H1 (cell line): Measurements from ENCODE around the gene KIF21A. TPM values are rescaled to one million over a fixed set of nuclear protein-coding genes. Genes with fewer than 3 reads are reported as not detected.

Experiments used
- CTCF ChIA-PET: fragments of 300-600 bp; sonication (Branson Sonifier 250); formaldehyde crosslinking; loops from one replicate; lab custom pipeline; 2021; ENCODE audit not compliant: partially characterized antibody; lab: Charles Lee
- POLR2A ChIA-PET: fragments of 300-600 bp; sonication (Branson Sonifier 250); formaldehyde crosslinking; loops from one replicate; lab custom pipeline; 2021; ENCODE audit warnings: inconsistent platforms; ENCODE audit not compliant: partially characterized antibody; lab: Charles Lee
- DNase-seq, 2 experiments: peaks; one replicate each; pipeline versions ENCODE4 v3.0.0 to v3.0.0-alpha.2; 2010 to 2022; ENCODE audit warnings: low spot score in 2 of 2, low read depth in 1 of 2, mixed read lengths in 1 of 2
- FAIRE-seq: peaks from 2 replicates; lab custom pipeline; 2011; peaks lifted over from hg19 to GRCh38; lab: Jason Lieb, UNC
- H2AFZ ChIP-seq: 2 replicates; pipeline ENCODE4 v1.8.1; 2012; ENCODE audit warnings: low read length, inconsistent platforms
- H2AK5ac ChIP-seq: 2 replicates; pipeline ENCODE4 v1.6.1; 2013; ENCODE audit warnings: low read depth, low read length
- H2BK120ac ChIP-seq: replicated peaks from 2 replicates; pipeline ENCODE3; 2013; ENCODE audit warnings: low read depth, low read length, inconsistent platforms
- H2BK12ac ChIP-seq: 2 replicates; pipeline ENCODE4 v1.6.1; 2013; ENCODE audit warnings: low read depth, low read length
- H2BK15ac ChIP-seq: 2 replicates; pipeline ENCODE4 v1.6.1; 2013; ENCODE audit warnings: low read length
- H2BK20ac ChIP-seq: 2 replicates; pipeline ENCODE4 v1.6.1; 2013; ENCODE audit warnings: low read length
- H2BK5ac ChIP-seq: 2 replicates; pipeline ENCODE4 v1.6.1; 2013; ENCODE audit warnings: low read depth, low read length
- H3K14ac ChIP-seq: 2 replicates; pipeline ENCODE4 v1.6.1; 2013; ENCODE audit warnings: inconsistent platforms; ENCODE audit not compliant: insufficient read length
- H3K18ac ChIP-seq: 2 replicates; pipeline ENCODE4 v1.6.1; 2013; ENCODE audit warnings: low read length; ENCODE audit errors: extremely low read depth
- H3K23ac ChIP-seq: 2 replicates; pipeline ENCODE4 v1.6.1; 2013; ENCODE audit warnings: inconsistent platforms; ENCODE audit not compliant: insufficient read length
- H3K23me2 ChIP-seq: 2 replicates; pipeline ENCODE4 v1.6.1; 2013; ENCODE audit warnings: low read depth, low read length
- H3K27ac ChIP-seq: 2 replicates; pipeline ENCODE4 v1.6.1; 2011; ENCODE audit warnings: low read depth, low read length, inconsistent platforms
- H3K27me3 ChIP-seq, 4 experiments: replicated peaks in 1 of 4; 1 replicate in 1 of 4; 2 replicates in 3 of 4; pipeline versions ENCODE4 v1.6.1 to v1.8.1; 2011 to 2013; ENCODE audit warnings: low read length in 3 of 4, mild to moderate bottlenecking in 3 of 4, inconsistent platforms in 2 of 4, mixed read lengths in 2 of 4, moderate library complexity in 1 of 4; ENCODE audit not compliant: control insufficient read depth in 3 of 4, insufficient read depth in 3 of 4; ENCODE audit errors: extremely low read depth in 1 of 4
- H3K36me3 ChIP-seq, 4 experiments: 2 replicates each; pipeline versions ENCODE4 v1.6.1 to v1.8.1; 2011 to 2013; ENCODE audit warnings: mild to moderate bottlenecking in 4 of 4, low read length in 3 of 4, moderate library complexity in 2 of 4, control low read depth in 1 of 4, inconsistent platforms in 1 of 4; ENCODE audit not compliant: insufficient read depth in 4 of 4, control insufficient read depth in 2 of 4
- H3K4ac ChIP-seq: replicated peaks from 2 replicates; pipeline ENCODE3; 2013; ENCODE audit warnings: low read length, low read depth, mixed read lengths, inconsistent platforms; ENCODE audit not compliant: insufficient read length
- H3K4me1 ChIP-seq, 4 experiments: replicated peaks in 1 of 4; 1 replicate in 1 of 4; 2 replicates in 3 of 4; pipeline versions ENCODE4 v1.6.1 to v1.8.1; 2011 to 2013; ENCODE audit warnings: low read length in 3 of 4, inconsistent platforms in 2 of 4, mixed read lengths in 1 of 4; ENCODE audit not compliant: insufficient read depth in 4 of 4, control insufficient read depth in 3 of 4
- H3K4me2 ChIP-seq, 2 experiments: 2 replicates each; pipeline versions ENCODE4 v1.6.1 to v1.8.1; 2011 to 2013; ENCODE audit warnings: low read depth in 2 of 2, low read length in 2 of 2, control low read depth in 1 of 2, inconsistent platforms in 1 of 2, mild to moderate bottlenecking in 1 of 2; ENCODE audit not compliant: insufficient read depth in 1 of 2
- H3K4me3 ChIP-seq, 4 experiments: fragments of 200-600, 300-600 bp in 1 of 4; sonication (generic), shearing (Covaris generic), sonication (Bioruptor Twin) in 1 of 4; 2 replicates each; pipeline versions ENCODE4 v1.5.1 to v1.8.1; 2011 to 2016; ENCODE audit warnings: low read length in 4 of 4, low read depth in 3 of 4, control low read depth in 2 of 4, inconsistent platforms in 2 of 4, mild to moderate bottlenecking in 2 of 4, mixed read lengths in 1 of 4, moderate library complexity in 1 of 4; ENCODE audit not compliant: insufficient read depth in 2 of 4; ENCODE audit errors: extremely low read depth in 1 of 4
- H3K56ac ChIP-seq: replicated peaks from 2 replicates; pipeline ENCODE3; 2013; ENCODE audit warnings: low read depth, mild to moderate bottlenecking, mixed read lengths, low read length, inconsistent platforms; ENCODE audit not compliant: insufficient read length
- H3K79me1 ChIP-seq: 2 replicates; pipeline ENCODE4 v1.6.1; 2013; ENCODE audit warnings: low read depth, low read length, control low read depth
- H3K79me2 ChIP-seq, 2 experiments: 2 replicates each; pipeline versions ENCODE4 v1.6.1 to v1.8.1; 2012 to 2013; ENCODE audit warnings: low read length in 2 of 2, mild to moderate bottlenecking in 2 of 2, inconsistent platforms in 1 of 2; ENCODE audit not compliant: insufficient read depth in 2 of 2, control insufficient read depth in 1 of 2
- H3K9ac ChIP-seq, 4 experiments: replicated peaks in 1 of 4; 1 replicate in 1 of 4; 2 replicates in 3 of 4; pipeline versions ENCODE4 v1.6.1 to v1.8.1; 2011 to 2013; ENCODE audit warnings: low read depth in 3 of 4, low read length in 3 of 4, control low read depth in 2 of 4, mild to moderate bottlenecking in 2 of 4, moderate library complexity in 2 of 4, inconsistent platforms in 1 of 4; ENCODE audit errors: extremely low read depth in 1 of 4
- H3K9me3 ChIP-seq, 2 experiments: 2 replicates each; pipeline versions ENCODE4 v1.6.1 to v1.8.1; 2012 to 2013; ENCODE audit warnings: mild to moderate bottlenecking in 2 of 2, moderate library complexity in 2 of 2, control low read depth in 1 of 2, inconsistent platforms in 1 of 2, low read depth in 1 of 2, low read length in 1 of 2, mixed read lengths in 1 of 2; ENCODE audit not compliant: insufficient read depth in 2 of 2
- H4K20me1 ChIP-seq, 2 experiments: replicated peaks in 1 of 2; 2 replicates each; pipeline versions ENCODE3 to v1.8.1; 2011 to 2013; ENCODE audit warnings: inconsistent platforms in 2 of 2, low read length in 2 of 2, mild to moderate bottlenecking in 1 of 2; ENCODE audit not compliant: insufficient read depth in 2 of 2, control insufficient read depth in 1 of 2
- H4K5ac ChIP-seq: 2 replicates; pipeline ENCODE4 v1.6.1; 2013; ENCODE audit warnings: low read length, low read depth, mixed read lengths, inconsistent platforms; ENCODE audit not compliant: insufficient read length
- H4K8ac ChIP-seq: 2 replicates; pipeline ENCODE4 v1.8.0; 2013; ENCODE audit warnings: mild to moderate bottlenecking, moderate library complexity, low read length, inconsistent platforms; ENCODE audit not compliant: insufficient read depth; ENCODE audit errors: extremely low read depth
- H4K91ac ChIP-seq: replicated peaks from 2 replicates; pipeline ENCODE3; 2013; ENCODE audit warnings: low read length, mixed read lengths, inconsistent platforms; ENCODE audit not compliant: insufficient read length
- ASH2L ChIP-seq: fragments of 200-600, 300-600 bp; sonication (generic); IDR thresholded peaks from one replicate; pipeline ENCODE4 v1.7.1; 2017; ENCODE audit warnings: low read length
- ATF3 ChIP-seq: IDR thresholded peaks from 2 replicates; pipeline ENCODE4 v1.6.1; 2011; ENCODE audit warnings: low read depth, mild to moderate bottlenecking, low read length; ENCODE audit not compliant: insufficient read depth
- CBX8 ChIP-seq: fragments of 300-800, 300-1000 bp; sonication (generic); IDR thresholded peaks from 2 replicates; pipeline ENCODE4 v1.7.1; 2016; ENCODE audit warnings: low read depth, low read length, borderline replicate concordance
- CEBPB ChIP-seq: IDR thresholded peaks from 2 replicates; pipeline ENCODE4 v1.6.1; 2012; ENCODE audit warnings: low read depth, low read length
- GABPA ChIP-seq: IDR thresholded peaks from 2 replicates; pipeline ENCODE4 v1.6.1; 2011; ENCODE audit warnings: mild to moderate bottlenecking, low read length, moderate library complexity, borderline replicate concordance; ENCODE audit not compliant: insufficient read depth
- JUND ChIP-seq: IDR thresholded peaks from 2 replicates; pipeline ENCODE4 v1.6.1; 2011; ENCODE audit warnings: mild to moderate bottlenecking, improper control_type of control experiment, low read length
- KDM1A ChIP-seq: fragments of 200-600, 300-600 bp; sonication (generic); IDR thresholded peaks from 2 replicates; pipeline ENCODE4 v1.7.1; 2016; ENCODE audit warnings: mild to moderate bottlenecking, low read length, borderline replicate concordance
- MAFK ChIP-seq: IDR thresholded peaks from 2 replicates; pipeline ENCODE4 v1.6.1; 2012; ENCODE audit warnings: low read depth, mild to moderate bottlenecking, improper control_type of control experiment, low read length
- MAX ChIP-seq: IDR thresholded peaks from 2 replicates; pipeline ENCODE4 v1.6.1; 2012; ENCODE audit warnings: inconsistent platforms
- RFX5 ChIP-seq: IDR thresholded peaks from 2 replicates; pipeline ENCODE4 v1.6.1; 2011; ENCODE audit warnings: low read depth, low read length, improper control_type of control experiment, borderline replicate concordance
- SIX5 ChIP-seq: IDR thresholded peaks from 2 replicates; pipeline ENCODE4 v1.6.1; 2011; ENCODE audit warnings: mild to moderate bottlenecking, low read depth, low read length
- SP2 ChIP-seq: IDR thresholded peaks from 2 replicates; pipeline ENCODE4 v1.6.1; 2012; ENCODE audit warnings: mild to moderate bottlenecking, low read length, inconsistent platforms
- SUZ12 ChIP-seq: fragments of 200-600 bp; sonication (generic); IDR thresholded peaks from 2 replicates; pipeline ENCODE4 v1.6.1; 2012; ENCODE audit warnings: mild to moderate bottlenecking, inconsistent platforms, low read length, moderate library complexity, mixed read lengths
- TAF7 ChIP-seq: optimal IDR thresholded peaks from 2 replicates; pipeline ENCODE3; 2011; ENCODE audit warnings: low read depth, mild to moderate bottlenecking, inconsistent platforms, low read length, moderate library complexity, borderline replicate concordance
- TEAD4 ChIP-seq: IDR thresholded peaks from 2 replicates; pipeline ENCODE4 v1.6.1; 2012; ENCODE audit warnings: low read depth, low read length, inconsistent platforms, mixed read lengths
- WGBS, 2 experiments: shearing (Covaris generic) in 1 of 2; methylation state at CpG; one replicate each; pipeline versions ENCODE4 v1.1.6 to v1.1.7; 2013 to 2015; ENCODE audit warnings: low lambda C conversion rate in 2 of 2, mixed read lengths in 2 of 2, inconsistent platforms in 1 of 2, low coverage in 1 of 2, missing lambda C conversion rate in 1 of 2; ENCODE audit not compliant: insufficient replicate concordance in 2 of 2, insufficient coverage in 1 of 2, insufficient read length in 1 of 2; ENCODE audit errors: extremely low coverage in 1 of 2, missing lambda C conversion rate in 1 of 2; 5-methylcytosine and 5-hydroxymethylcytosine counted together
- polyA plus RNA-seq, 7 experiments: library from polyadenylated mRNA; depleted of rRNA in 3 of 7; stranded (reverse) in 5 of 7; unstranded in 2 of 7; fragments of >200 nt in 5 of 7; fragments of 200-250 nt in 2 of 7; gene quantifications; 1 replicate in 5 of 7; 2 replicates in 1 of 7; 4 replicates in 1 of 7; pipeline versions ENCODE4 v1.2.1 to v1.2.3, GENCODE V29; 2011 to 2013; ENCODE audit warnings: missing spikeins in 2 of 7, mixed read lengths in 2 of 7
- total RNA-seq: library from RNA; stranded (reverse); fragmentation: NEBNext Ultra II Directional; extraction: Animal tissue kit (Norgen Biotek cat#: 25700); gene quantifications from 2 replicates; pipeline ENCODE4 v1.2.1, GENCODE V29; 2021

The KIF21A gene
- total and polyA plus RNA-seq, 2 of the 8 experiments (the other 6 are each of a cell fraction or from before 2014, with no cell fraction given), result 10.0 to 26.0 TPM

GRCh38 chr12:39419471-39419870 lies 23.4 kb downstream of the KIF21A start:
- no peak overlapping the region for H3K23ac ChIP-seq
- H4K91ac ChIP-seq, result no peak overlapping the region
- no peak overlapping the region for H3K14ac ChIP-seq
- H4K8ac ChIP-seq, result no peak overlapping the region
- no peak overlapping the region for H3K27ac ChIP-seq
- H2AK5ac ChIP-seq, result no peak overlapping the region
- no peak overlapping the region for H3K4me3 ChIP-seq
- H3K18ac ChIP-seq, result no peak overlapping the region
- no peak overlapping the region for H2BK120ac ChIP-seq
- peaks cover 0 to under 1% of the 10 kb centered on the region in 2 experiments for H4K20me1 ChIP-seq
- H2BK15ac ChIP-seq, result no peak overlapping the region
- no peak overlapping the region for H2BK5ac ChIP-seq
- CTCF ChIA-PET, result no interaction called here
- no peak overlapping the region for H4K5ac ChIP-seq
- H2BK12ac ChIP-seq, result no peak overlapping the region
- DNase-seq (no peak), FAIRE-seq (no peak)
- H3K4ac ChIP-seq, result no peak overlapping the region
- peaks cover 0 to 16% of the 10 kb centered on the region in 2 experiments; a peak in 2 of 4 replicates for H3K79me2 ChIP-seq
- no peak overlapping the region for H3K56ac ChIP-seq
- no peaks in the 10 kb centered on the region for H3K27me3 ChIP-seq
- H3K23me2 ChIP-seq, result no peaks in the 10 kb centered on the region
- no peak overlapping the region for H3K9ac ChIP-seq
- no peak overlapping the region for H2BK20ac ChIP-seq
- H3K79me1 ChIP-seq, result no peaks in the 10 kb centered on the region
- no peak overlapping the region for H2AFZ ChIP-seq
- H3K4me2 ChIP-seq, result no peak overlapping the region
- H3K36me3 ChIP-seq, result no peaks in the 10 kb centered on the region
- 87% methylated on average over 2 of the region's 2 CpGs; no CpG with 5 or more reads in 1 of the 2 experiments for WGBS, 2 experiments
- POLR2A ChIA-PET, result no interaction called here
- no peaks in the 10 kb centered on the region for H3K4me1 ChIP-seq
- no peaks in the 10 kb centered on the region for H3K9me3 ChIP-seq
- TF ChIP-seq SIX5 (no peak), TAF7 (no peak), KDM1A (no peak), SUZ12 (no peak), SP2 (no peak), JUND (no peak), CEBPB (no peak), GABPA (no peak), CBX8 (no peak), MAX (no peak), RFX5 (no peak), MAFK (no peak), ATF3 (no peak), ASH2L (no peak), TEAD4 (no peak)
